ENCODE results near the gene MKRN3.

The MKRN3 gene

DNA sequence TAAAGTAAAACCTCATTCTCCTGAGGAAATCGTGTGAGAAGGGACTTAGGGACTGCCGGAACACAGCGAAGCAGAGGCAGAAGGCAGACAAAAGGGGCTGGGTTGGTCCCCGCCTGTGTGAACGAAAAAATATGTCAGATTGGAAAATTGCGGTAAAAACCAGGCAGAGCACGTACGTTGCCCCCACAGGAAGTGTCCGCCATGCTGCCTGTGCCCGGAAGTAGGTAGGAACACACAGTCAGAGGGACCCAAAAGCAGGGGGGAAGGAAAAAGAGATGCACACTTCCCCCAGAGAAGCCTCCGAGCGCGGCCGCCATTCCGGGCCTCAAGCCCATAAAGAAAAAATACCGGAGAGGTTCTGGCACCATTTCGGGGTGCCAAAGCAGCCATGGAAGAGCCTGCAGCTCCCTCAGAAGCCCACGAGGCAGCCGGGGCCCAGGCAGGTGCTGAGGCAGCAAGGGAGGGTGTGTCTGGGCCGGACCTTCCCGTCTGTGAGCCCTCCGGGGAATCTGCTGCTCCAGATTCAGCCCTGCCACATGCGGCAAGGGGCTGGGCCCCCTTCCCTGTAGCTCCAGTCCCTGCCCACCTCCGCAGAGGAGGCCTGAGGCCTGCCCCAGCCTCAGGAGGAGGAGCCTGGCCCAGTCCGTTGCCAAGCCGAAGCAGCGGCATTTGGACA is at the start of gene MKRN3:
Gene MKRN3, plus strand, starts transcription at position 280 of the 676 bp plus-strand sequence. Its CDS starts 109 bp downstream, at position 389.
- peak; percentile 36 for DNase-seq

DNA sequence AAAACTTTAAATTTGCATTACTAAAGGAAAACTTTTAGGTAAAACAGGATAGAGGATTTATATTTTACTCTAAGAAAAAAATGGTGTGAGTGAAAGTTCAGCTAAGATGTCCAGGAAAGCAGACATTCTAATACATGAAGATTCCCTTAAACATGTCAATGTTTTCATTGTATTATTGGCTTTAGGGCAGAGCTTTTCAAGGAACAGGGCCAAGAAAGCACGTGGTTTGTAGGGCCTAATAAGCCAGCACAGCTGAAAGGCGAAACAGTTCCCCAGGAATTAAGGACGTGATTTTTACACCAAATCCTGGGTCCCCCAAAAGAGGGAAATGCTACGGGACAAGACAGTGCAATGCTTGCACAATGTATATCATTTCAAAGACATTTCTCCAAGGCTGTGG is 48.6 kb upstream of the MKRN3 start:
- no peak for DNase-seq

DNA sequence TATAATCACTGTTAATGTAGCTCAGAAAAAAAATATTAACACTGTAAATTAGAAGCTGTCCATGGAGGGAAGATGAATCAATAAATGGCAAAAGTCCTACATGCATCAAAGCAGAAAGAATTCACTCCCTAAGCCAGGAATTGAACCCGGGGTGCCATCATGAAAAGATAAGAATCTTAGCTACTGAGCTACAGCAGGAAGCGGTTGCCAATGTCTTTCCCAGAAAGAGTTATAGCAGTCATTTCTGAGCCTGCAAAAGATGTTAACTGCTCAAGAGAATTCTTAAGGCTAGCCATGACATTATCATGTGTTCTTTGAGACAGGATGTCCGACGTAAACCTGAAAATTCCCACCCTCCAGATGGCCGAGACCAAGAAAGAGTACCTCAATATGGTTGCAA is 47.4 kb upstream of the MKRN3 start:
- no peak for DNase-seq

DNA sequence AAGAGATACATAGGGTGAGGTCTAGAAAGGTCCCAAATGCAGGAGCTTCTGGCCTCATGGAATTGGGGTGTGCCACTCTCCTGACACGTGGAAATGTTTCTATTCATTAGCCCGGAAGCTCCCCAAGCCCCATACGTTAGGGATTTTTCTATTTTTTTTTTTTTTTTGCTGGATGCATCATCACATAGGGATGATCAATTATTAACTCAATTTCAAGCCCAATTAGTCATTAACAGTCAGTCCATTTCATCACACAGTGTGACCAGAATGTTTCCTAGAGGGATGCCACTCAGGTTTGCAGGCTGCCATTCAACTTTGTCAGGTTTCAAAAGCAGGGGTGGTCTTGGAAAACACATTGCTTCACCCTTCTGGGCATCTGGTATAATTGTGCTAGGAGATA is 40.7 kb upstream of the MKRN3 start:
- DNase-seq = no peak

DNA sequence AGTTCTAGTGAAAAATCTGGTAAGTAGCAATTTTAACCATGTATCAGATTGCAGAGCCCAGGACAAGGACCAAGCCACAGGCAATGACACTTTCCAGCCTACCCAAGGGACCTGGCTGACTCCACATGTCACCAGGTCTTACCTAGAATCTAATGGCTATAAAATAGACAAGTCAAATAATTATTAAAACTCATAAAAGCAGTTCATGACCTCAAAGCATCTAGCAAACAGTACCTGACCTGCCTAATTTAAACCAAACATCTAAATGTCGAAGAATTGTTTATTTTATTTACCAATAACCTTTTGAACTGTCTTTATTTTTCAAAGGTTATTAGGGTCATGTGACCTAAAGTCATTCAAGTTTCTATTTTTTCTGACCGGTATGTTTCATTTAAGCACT is 35.6 kb upstream of the MKRN3 start:
- no peak for DNase-seq

DNA sequence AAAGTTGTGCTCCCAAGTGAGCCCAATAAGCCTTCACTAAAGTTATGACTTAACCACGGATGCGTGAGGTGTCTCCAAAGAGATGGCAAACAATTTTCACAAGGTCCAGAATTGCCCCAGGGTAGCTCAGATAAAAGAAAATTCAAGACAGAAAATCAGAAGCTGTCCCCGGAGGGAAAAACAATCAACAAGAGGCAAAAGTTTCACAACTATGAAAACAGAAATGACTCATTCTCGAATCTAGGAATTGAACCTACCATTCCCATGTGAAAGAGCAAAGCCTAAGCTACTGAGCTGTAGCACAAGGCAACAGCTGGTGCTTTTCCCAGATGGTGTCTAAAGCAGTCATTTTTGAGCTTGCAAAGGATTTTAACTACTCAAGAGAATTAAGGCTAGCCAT is 33.5 kb upstream of the MKRN3 start:
- no peak for DNase-seq

DNA sequence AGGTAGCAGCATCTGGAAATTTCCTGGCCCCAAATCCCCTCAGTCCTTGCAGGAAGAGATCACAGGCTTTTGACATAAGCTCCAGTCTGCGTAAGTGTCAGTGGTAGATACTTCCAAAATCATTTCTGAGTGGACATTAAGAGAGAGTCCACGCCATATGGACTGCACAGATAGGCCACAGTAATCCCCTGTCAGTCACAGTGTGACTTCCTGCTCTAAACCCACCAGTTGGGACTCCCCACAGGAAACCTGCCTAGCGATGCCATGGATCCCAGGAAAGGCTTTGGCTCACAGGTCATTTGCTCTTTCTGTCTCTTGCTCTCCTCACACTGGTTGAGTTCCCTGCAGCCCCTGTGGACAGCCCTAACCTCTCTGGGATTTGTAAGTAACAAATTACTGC is 28.8 kb upstream of the MKRN3 start:
- no peak for DNase-seq

DNA sequence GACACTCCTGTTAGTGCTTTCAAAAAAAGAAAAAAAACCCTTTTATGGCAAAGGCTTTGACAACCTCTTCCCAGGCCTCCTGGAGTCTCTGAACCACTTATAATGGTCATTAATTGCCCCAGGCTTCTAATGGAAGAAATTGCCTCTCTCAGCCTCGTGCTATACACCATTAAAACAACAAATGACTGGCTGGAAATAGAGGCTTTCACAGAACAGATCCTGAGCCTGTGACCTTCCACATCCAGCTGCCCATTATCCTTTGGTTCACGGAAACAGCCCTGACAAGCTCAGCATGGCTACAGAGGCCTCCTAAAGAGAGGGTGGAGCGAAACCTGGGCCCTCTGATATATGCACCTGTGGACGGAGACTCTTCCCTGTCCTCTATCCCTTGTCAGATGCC is 26.8 kb upstream of the MKRN3 start:
- no peak for DNase-seq

DNA sequence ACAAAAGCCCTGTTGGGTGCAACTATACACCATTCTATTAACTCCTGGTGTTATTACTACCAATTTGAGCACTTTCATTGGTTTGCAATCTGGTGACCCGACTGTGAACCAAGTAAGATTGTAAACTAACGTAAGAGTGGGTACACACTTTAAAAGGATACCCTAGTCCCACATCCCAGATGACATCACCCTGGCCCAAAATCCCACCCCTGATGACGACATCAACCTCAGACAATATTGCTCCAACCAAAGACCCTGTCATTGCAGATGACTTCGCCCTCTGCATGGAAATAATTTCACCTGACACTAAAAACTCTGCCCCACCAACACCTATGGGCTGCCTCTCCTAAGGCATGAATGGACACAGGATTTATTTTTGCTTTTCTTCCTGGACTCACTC is 25.6 kb upstream of the MKRN3 start:
- no peak for DNase-seq

DNA sequence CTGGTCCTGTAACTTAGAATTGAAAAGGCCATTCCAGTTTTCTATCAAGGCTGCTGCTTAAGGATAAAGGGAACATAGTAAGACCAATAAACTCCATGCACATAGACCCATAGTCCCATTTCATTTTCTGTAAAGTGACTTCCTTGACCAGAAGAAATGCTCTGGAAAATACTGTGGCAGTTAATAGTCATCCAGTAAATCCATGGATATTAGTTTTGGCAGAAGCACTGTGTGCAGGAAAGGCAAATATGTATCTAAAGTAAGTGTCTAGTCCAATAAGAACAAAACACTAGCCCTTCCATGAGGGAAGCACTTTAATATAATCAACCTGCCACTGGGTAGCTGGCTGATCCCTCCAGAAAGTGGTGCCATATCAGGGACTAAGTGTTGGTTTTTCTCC is 19.3 kb upstream of the MKRN3 start:
- DNase-seq = no peak

DNA sequence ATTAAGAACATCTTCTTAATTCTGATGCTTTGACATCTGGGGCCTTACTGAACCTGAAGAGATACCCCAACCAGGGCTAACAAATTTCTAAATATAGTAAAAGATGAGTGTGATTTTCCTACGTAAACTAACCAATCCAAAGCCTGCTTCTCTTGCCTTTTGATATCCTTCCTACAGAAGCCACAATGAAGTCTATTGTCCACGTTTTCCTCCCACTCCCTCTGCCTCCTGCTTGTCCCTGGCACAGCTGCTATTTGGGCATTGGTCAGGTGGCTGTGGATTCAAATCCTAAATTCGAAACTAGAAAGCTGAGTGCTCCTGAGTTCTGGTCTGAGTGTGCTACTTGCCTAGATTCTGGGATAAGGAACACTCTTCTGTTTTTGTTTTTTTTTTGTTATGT is 17.4 kb upstream of the MKRN3 start:
- DNase-seq = no peak

DNA sequence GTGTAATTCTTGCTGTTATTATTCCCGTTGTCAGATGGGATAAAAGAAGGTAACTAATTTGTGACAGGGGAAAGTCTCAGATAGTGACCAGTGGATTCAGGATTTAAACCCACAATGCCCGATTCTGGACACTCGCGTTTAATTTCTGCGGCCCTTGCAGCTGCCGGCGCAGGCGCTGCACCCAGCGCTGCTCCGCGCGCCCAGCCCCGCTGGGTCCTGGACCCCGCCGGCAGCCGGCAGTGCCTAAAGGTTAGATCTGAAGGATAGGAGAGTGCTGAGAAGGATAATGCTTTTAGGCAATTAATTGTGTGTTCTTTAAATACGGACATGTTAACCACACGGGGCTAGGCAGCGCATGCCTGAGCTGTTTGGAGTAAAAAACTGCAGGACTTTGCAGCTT is 3.6 kb upstream of the MKRN3 start:
- DNase-seq = no peak

DNA sequence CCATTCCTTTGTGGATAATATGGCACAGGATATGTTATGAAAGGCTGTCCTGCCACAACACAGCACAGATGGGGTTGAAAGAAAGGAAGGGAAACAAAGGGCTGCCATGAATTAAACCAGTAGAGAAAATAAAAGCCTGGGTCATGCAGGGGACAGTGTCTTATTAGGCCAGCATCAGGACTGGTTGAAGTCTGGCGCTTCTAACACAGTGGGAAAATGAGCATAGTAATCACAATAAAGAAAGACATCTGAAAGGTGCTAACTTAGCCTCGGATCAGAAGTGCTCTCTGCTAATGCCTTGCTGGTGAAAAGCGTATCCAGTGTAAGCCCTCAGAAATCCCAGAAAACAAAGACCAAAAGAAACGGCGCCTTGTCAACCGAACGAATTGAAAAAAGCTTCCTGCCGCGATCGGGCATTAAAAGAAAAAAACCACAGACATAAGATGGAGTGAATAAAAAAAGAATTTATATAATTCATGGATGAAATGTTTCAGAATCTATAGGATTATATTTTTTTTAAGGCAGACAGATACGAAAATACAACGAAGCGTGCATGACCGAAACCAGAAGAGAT is 566 bp upstream of the MKRN3 start:
- no peak for DNase-seq

DNA sequence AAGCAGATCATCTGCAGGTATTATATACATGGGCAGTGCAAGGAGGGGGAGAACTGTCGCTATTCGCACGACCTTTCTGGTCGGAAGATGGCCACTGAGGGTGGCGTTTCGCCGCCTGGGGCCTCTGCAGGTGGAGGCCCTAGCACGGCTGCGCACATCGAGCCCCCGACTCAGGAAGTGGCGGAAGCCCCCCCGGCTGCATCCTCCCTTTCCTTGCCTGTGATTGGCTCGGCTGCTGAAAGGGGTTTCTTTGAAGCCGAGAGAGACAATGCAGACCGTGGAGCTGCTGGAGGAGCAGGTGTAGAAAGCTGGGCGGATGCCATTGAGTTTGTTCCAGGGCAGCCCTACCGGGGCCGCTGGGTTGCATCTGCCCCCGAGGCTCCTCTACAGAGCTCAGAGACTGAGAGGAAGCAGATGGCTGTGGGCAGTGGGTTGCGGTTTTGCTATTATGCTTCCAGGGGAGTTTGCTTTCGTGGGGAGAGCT is 639 bp downstream of the MKRN3 start:
- DNase-seq = peak; percentile 31

DNA sequence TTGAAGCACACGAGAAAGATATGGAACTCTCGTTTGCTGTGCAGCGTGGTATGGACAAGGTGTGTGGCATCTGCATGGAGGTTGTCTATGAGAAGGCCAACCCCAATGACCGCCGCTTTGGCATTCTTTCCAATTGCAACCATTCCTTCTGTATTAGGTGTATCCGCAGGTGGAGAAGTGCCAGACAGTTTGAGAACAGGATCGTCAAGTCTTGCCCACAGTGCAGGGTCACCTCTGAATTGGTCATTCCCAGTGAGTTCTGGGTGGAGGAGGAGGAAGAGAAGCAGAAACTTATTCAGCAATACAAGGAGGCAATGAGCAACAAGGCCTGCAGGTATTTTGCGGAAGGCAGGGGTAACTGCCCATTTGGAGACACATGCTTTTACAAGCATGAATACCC is 1.2 kb downstream of the MKRN3 start:
- DNase-seq = no peak

DNA sequence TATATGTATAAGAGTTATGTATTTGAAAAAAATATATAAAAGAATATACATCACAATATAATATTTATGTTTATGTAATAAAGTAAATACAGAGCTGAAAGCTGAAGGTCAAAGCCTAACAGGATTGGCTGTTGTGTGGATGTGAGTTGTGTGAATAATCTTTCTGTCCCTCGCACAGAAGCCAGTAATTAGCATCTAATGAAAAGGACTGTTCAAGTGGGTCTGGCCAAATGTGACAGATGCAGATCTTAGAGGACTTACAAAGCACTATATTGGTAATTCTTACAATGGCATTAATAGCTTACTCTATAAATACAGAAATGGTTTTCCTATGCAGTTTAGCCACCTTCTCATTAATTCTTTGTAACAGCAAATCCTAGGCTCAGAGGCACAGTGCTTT is 2.4 kb downstream of the MKRN3 start:
- DNase-seq = no peak

DNA sequence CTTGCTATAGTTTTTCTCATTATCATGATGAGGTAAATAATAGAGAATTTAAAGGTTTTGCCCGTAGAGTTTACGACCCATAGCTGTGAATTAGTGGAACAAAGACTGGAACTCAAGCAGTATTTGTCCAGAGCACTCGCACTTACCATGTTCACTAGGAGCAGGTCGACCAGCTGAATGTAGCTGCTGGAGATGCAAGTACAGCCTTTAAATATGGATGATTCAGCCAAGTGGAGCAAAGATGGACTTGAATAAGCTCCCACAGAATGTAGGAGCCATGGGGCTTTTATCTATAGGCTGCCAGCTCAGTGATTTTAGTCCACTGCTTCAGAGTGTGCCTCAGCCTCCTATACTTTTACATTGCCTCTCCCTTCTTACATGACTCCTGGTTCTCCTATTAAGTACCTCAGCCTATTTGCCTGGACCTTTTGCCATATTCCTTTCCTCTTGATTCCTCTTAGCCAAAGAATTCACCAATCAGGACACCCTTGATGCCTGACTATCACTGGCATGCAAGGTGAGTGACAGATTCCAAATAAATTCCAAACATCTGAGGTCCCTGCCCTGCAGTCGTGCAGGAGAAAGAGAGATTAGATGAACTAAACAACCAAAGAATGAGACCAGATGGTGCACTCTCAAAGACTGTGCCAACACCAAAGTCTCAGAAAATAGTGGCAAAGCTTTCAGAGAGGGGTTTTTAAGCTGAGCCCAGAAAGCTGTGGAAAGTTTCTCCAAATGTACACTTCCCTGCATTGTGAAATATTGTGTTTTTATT is 3.9 kb downstream of the MKRN3 start:
- DNase-seq = no peak

DNA sequence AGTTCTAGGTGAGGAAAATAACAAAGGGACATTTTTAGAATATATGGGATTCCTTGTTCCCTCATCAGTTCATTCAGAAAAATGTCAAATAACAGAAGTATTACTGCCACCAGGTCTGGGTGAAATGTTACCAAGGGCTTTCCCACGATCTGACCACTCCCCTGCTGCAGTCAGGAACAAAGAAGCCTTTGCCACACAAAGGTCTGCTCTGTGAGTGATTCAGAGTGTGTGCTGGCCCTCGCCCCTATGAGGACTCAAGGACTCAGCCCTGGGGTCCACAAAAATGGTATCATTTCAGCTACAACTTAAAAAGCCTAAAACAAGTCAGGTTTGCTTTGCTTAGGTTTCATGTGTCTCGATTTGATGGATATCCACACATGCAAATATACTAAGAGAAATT is 5.0 kb downstream of the MKRN3 start:
- no peak for DNase-seq

DNA sequence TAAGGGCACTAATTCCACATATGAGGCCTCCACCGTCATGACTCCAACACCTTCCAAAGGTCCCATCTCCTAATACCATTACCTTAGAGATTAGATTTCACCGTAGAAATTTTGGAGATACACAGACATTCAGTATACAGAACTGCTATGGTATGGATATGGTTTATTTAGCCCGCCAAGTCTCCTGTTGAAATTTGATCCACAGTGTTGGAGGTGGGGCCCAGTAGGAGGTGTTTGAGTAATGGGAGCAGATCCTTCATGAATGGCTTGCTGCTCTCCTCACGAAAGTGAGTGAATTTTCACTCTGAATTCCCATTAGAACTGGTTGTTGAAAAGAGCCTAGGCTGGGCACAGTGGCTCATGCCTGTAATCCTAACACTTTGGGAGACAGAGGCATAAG is 7.4 kb downstream of the MKRN3 start:
- no peak for DNase-seq

DNA sequence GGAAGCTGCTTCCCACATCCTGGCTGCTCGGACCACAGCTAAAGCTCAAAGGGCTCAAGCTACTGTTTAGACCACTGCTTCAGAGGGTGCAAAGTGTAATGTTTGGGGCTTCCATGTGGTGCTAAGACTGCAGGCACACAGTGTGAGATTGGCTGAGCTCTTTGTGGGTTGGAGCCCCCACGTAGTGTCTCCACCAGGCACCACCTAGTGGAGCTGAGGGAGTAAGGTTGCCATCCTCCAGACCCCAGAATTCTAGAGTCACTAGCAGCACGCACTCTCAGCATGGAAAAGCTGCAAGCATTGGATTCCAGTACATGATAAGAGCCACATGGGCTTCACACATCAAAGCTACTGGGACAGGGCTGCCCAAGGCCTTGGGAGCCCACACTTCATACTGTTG is 9.3 kb downstream of the MKRN3 start:
- no peak for DNase-seq

DNA sequence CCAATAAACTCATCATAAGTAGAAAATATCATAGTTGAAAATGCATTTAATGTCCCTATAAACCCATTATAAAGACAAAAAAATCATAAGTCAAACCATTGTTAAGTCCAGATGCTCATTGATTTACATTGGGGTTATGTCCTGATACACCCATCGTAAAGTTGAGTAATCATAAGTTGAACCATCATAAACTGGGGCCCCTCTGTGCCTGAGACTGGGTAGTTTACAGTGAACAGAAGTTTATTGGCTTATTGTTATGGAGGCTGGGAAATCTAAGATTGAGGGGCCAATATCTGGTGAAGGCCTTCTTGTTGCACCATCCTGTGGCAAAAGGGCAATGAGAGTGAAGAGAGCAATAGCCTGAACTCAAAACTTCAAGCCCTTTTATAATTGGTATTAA is 10.6 kb downstream of the MKRN3 start:
- DNase-seq = no peak

DNA sequence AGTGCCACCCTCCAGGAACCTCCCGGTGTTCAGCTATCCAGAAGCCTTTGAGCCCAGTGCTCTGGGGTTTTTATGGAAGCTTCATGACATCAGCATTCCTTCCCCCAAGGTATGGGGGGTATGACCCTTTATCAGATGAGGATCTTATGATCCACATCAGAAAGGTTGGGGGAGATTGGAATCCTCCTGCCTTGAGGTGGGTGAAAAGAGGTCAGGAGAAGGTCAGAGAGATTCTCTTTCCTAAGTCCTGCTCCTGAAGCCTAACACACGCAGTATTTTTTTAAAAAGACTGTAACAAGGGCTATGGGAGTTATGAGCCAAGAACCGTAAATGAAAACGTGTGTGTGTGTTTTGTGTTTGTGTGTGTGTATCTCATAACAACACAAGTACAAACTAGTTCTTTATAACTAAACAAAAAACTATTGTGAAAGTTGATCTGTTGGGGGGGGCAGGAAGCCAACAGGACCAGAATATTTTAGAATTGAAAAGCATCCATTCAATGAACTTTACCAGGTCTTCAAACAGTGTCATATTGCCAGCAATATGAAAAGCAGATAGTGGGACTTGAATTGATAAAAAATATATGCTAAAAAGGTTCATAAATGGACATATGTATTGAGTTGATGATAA is 13.2 kb downstream of the MKRN3 start:
- no peak for DNase-seq

DNA sequence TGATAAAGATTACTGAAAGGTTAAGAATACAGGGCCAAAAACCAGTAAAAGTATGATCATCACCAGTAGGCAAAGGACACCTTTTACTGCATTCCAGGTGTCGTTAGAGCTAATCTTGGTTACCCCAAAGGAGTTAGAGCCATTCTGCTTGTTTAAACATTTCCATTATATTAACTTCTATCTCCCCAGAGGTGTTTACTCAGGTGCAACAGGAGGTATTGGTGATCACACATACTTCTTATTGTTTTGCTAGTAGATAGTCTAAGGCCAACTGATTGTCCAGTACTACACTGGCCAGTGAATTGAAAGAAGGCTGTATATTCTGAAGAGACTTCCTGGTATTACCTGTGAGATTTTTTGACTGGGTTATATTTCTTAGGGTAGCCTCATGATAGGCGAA is 22.8 kb downstream of the MKRN3 start:
- no peak for DNase-seq

DNA sequence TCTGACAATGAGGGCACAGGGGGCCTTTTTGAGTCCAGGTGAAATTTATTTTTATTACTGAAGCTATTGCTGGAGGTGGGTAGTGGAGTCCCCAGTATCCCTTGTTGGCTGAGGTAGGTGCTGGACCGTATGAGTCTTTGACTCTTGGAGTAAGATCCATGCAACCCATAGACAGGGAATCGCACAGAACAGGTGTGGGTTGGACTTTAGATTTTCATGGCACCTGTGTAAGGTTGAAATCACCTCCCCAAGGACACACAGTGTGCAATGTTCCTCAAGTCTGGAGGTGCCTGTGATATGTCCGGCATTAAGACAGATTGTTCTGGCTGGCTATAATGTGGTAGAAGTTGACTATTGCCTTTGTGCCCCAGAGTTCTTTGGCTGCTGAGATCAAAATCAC is 23.5 kb downstream of the MKRN3 start:
- DNase-seq = no peak

Data from stimulated activated CD4-positive, alpha-beta T cell treated with anti-CD3 and anti-CD28 coated beads, Interleukin-4, amount 100 ng/mL, for 1 hour (primary cell).